GM23338 (cell line): ENCODE data around the gene ZNF397.
"Not testable (repeated sequence)": the region's sequence is repeated elsewhere in the genome, so short reads cannot be mapped to it uniquely, and the experiment has no call there.

Source experiments
- CREB1 ChIP-seq: fragments of 250-450 bp; sonication (Bioruptor Pico); IDR thresholded peaks from 2 replicates; pipeline ENCODE4 v1.5.0; 2020; ENCODE audit warnings: low read depth, mild to moderate bottlenecking, moderate library complexity
- CTCF ChIP-seq, 2 experiments: fragments of 200-600 bp in 1 of 2; sonication (generic) in 1 of 2; conservative IDR thresholded peaks; 2 replicates each; pipeline versions ENCODE4 v1.5.1 to v1.6.1; 2016 to 2017; ENCODE audit warnings: antibody characterized with exemption in 2 of 2, low read depth in 2 of 2, mild to moderate bottlenecking in 2 of 2, moderate library complexity in 1 of 2
- EZH2 ChIP-seq: fragments of 200-600 bp; sonication (generic); IDR thresholded peaks from one replicate; pipeline ENCODE4 v1.8.0; 2017; ENCODE audit warnings: antibody characterized with exemption, mild to moderate bottlenecking, low read depth; ENCODE audit not compliant: unreplicated experiment
- EZH2phosphoT487 ChIP-seq: fragments of 200-600 bp; sonication (generic); IDR thresholded peaks from one replicate; pipeline ENCODE4 v1.8.1; 2018; ENCODE audit warnings: antibody characterized with exemption; ENCODE audit not compliant: unreplicated experiment
- JUNB ChIP-seq: IDR thresholded peaks from one replicate; pipeline ENCODE4 v1.6.1; 2016; ENCODE audit warnings: antibody characterized with exemption; ENCODE audit not compliant: unreplicated experiment
- NANOG ChIP-seq: IDR thresholded peaks from 2 replicates; pipeline ENCODE4 v1.6.1; 2016; ENCODE audit warnings: antibody characterized with exemption, borderline replicate concordance
- POLR2AphosphoS5 ChIP-seq: IDR thresholded peaks from 2 replicates; pipeline ENCODE4 v1.6.1; 2016; ENCODE audit warnings: antibody characterized with exemption, low read depth
- REST ChIP-seq: IDR thresholded peaks from one replicate; pipeline ENCODE4 v1.6.1; 2018; ENCODE audit warnings: antibody characterized with exemption; ENCODE audit not compliant: unreplicated experiment
- STAT1 ChIP-seq: IDR thresholded peaks from one replicate; pipeline ENCODE4 v1.6.1; 2016; ENCODE audit warnings: antibody characterized with exemption; ENCODE audit not compliant: unreplicated experiment
- ZNF114 ChIP-seq: fragments of 250-450 bp; sonication (Bioruptor Pico); IDR thresholded peaks from 2 replicates; pipeline ENCODE4 v1.5.0; 2020; ENCODE audit warnings: mild to moderate bottlenecking, moderate library complexity
- ZNF331 ChIP-seq: fragments of 250-450 bp; sonication (Bioruptor Pico); IDR thresholded peaks from 2 replicates; pipeline ENCODE4 v1.5.0; 2020; ENCODE audit warnings: low read depth, mild to moderate bottlenecking, moderate library complexity
- ZNF462 ChIP-seq: fragments of 250-450 bp; sonication (Bioruptor Pico); IDR thresholded peaks from 2 replicates; pipeline ENCODE4 v1.5.0; 2020; ENCODE audit warnings: mild to moderate bottlenecking, moderate library complexity

- not testable (repeated sequence) for TF ChIP-seq EZH2; JUNB; CTCF (conservative IDR thresholded peaks at IDR 0.05; ENCODE audit: low read depth in 2 of 2); POLR2AphosphoS5; EZH2phosphoT487; REST; NANOG; CREB1 (CRISPR knock-in tag); ZNF462 (CRISPR knock-in tag); STAT1; ZNF331 (CRISPR knock-in tag); ZNF114 (CRISPR knock-in tag)
Observed at GRCh38 chr18:35219331-35219730, 21.5 kb upstream of the ZNF397 start.
